Bronchial epithelial cell (primary cell): Measurements from ENCODE around the gene GAL3ST2. TPM values are rescaled to one million over a fixed set of nuclear protein-coding genes. Genes with fewer than 3 reads are reported as not detected.

Source experiments
- DNase-seq: peaks from one replicate; pipeline ENCODE4 v3.0.0-alpha.2; 2010; ENCODE audit warnings: low read depth
- FAIRE-seq: peaks from 2 replicates; lab custom pipeline; 2011; peaks lifted over from hg19 to GRCh38; lab: Jason Lieb, UNC
- H3K27me3 ChIP-seq: 2 replicates; pipeline ENCODE4 v1.5.1; 2011; ENCODE audit warnings: low read length; ENCODE audit not compliant: control insufficient read depth, insufficient read depth
- H3K36me3 ChIP-seq: 2 replicates; pipeline ENCODE4 v1.5.1; 2011; ENCODE audit warnings: low read length; ENCODE audit not compliant: control insufficient read depth, insufficient read depth
- H3K4me3 ChIP-seq: 2 replicates; pipeline ENCODE4 v1.5.1; 2011; ENCODE audit warnings: mild to moderate bottlenecking, low read depth, low read length, control low read depth
- total RNA-seq: library from RNA; depleted of rRNA; stranded (reverse); fragments of >200 nt; gene quantifications from 2 replicates; pipeline ENCODE4 v1.2.1, GENCODE V29; 2014
- TF ChIP-seq, protein P1 (sequence below): IDR thresholded peaks from 2 replicates; pipeline ENCODE4 v1.5.1; 2011; ENCODE audit warnings: mild to moderate bottlenecking, moderate library complexity, low read length, control low read depth, inconsistent platforms; ENCODE audit not compliant: insufficient read depth, severe bottlenecking

GAL3ST2 gene
- total RNA-seq, 1 donor from 2014 or later = not detected

DNA sequence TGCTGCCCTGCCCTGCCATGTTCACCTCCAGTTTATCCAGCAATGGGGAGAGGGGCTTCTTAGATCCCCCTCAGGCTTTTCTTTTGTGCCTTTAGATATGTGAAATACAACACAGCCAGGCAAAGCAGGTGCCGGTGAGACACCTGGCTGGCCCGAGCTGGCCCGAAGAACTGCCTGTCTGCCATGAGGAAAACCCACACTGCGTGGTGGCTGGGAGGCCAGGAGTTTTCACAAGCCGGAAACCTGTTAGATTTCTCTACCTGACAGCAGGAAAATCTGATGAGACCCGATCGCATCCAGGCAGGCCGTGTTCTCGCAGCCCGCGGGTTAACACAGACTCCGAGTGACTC, 5.7 kb upstream of the GAL3ST2 start:
- Histone ChIP-seq H3K4me3 (no peak overlapping the region), H3K36me3 (no peaks in the 10 kb centered on the region), H3K27me3 (no peaks in the 10 kb centered on the region)
- FAIRE-seq (no peak), DNase-seq (no peak)
- TF ChIP-seq, protein P1, sequence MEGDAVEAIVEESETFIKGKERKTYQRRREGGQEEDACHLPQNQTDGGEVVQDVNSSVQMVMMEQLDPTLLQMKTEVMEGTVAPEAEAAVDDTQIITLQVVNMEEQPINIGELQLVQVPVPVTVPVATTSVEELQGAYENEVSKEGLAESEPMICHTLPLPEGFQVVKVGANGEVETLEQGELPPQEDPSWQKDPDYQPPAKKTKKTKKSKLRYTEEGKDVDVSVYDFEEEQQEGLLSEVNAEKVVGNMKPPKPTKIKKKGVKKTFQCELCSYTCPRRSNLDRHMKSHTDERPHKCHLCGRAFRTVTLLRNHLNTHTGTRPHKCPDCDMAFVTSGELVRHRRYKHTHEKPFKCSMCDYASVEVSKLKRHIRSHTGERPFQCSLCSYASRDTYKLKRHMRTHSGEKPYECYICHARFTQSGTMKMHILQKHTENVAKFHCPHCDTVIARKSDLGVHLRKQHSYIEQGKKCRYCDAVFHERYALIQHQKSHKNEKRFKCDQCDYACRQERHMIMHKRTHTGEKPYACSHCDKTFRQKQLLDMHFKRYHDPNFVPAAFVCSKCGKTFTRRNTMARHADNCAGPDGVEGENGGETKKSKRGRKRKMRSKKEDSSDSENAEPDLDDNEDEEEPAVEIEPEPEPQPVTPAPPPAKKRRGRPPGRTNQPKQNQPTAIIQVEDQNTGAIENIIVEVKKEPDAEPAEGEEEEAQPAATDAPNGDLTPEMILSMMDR = no peak

DNA sequence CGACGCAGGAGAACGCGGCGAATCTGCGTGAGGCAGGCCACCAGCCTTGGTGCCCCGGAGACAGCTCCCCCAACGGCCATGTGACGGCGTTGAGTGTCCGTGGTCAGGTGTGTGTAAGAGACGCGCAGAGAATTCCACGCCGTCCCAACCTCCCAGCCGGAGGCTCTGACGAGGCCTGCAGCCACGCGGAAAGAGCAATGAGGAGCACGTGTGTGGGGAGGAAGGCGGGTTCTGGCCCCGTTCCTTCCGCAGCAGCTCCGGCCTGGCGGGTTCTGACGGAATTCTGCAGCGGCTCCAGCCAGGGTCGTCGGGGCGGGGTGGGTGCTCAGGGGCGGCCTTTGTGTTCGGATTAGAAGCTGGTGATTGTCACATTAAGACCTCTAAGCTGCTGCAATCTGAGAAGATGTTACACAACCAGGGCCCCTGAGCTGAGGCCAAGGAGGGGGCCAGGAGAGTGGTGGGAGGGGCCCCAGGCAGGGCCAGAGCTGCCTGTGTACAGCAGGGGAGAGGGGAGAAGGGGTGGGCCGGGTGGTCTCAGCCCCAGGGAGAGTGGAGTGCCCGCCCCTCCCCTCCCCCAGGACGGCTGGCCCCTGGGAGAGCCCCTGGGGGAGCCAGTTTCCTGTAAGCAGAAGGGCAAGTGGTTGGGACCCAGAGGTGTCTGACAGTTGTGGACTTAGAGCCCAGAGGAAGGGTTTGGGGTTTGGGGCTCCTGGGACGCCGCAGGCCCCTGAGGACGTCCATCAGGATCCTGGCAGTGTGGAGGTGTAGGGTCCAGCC, 5.1 kb upstream of the GAL3ST2 start:
- Histone ChIP-seq H3K4me3 (no peak overlapping the region), H3K36me3 (no peaks in the 10 kb centered on the region), H3K27me3 (no peaks in the 10 kb centered on the region)
- no peak for FAIRE-seq
- TF ChIP-seq, protein P1 = no peak
- no peak for DNase-seq

DNA sequence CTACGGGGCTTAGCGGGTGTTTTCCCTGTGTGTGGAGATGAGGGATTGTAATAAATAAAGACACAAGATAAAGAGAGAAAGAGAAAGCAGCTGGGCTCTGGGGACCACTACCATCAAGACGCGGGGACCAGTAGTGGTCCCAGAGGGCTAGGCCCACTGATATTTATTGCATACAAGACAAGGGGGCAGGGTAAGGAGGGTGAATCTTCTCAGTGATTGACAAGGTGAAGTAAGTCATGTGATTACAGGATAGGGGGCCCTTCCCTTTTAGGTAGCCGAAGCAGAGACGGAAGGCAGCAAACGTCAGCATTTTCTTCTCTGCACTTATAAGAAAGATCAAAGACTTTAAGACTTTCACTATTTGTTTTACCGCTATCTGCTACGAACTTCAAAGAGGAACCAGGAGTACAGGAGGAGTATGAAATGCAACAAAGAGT, 4.5 kb upstream of the GAL3ST2 start:
- no peak for FAIRE-seq
- Histone ChIP-seq H3K27me3 (no peaks in the 10 kb centered on the region), H3K36me3 (no peaks in the 10 kb centered on the region), H3K4me3 (no peak overlapping the region)
- TF ChIP-seq, protein P1 = no peak
- DNase-seq = no peak

DNA sequence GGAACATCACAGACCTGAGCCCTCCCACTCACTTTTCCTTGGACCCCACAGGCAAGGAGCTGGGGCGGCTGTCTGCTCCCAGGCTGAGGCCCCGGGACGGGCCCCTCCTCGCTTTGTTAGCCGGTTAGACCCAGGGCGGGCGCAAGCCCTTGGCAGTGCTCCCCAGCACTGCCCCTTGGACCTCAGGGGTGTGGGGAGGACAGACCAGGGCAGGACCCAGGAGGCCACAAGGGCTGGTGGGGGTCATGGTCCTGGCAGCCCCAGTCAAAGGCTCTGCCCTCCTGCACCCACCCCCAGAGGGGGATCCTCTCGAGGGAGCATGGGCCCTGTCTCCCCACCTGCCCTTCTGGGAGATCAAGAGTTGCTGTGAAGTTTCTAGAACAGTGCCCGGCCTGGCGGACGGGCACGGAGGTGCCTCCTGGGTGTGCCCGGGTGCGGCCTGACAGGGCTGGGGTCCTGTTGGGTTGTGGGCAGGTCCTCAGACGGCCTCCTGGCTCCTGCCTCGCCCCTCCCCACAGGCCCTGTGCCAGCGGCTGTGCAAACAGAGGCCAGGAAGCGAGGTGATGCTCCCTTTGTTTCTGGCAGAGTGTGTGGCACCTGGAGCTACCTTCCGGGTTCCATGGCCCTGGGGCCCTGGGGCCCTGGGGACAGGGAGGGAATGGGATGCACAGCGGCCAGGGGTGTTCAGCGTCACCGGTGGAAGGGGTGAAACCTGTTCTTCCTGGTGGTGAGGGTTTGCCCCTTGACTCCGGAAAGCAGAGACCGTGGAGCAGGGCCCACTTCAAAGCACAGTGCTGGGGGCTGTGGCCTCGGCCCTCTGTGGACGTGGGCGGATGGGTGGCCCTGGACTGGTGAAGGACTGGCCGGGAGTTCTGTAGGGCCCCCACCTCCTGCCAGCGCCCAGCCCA, 2.9 kb upstream of the GAL3ST2 start:
- H3K27me3 ChIP-seq = no peaks in the 10 kb centered on the region

DNA sequence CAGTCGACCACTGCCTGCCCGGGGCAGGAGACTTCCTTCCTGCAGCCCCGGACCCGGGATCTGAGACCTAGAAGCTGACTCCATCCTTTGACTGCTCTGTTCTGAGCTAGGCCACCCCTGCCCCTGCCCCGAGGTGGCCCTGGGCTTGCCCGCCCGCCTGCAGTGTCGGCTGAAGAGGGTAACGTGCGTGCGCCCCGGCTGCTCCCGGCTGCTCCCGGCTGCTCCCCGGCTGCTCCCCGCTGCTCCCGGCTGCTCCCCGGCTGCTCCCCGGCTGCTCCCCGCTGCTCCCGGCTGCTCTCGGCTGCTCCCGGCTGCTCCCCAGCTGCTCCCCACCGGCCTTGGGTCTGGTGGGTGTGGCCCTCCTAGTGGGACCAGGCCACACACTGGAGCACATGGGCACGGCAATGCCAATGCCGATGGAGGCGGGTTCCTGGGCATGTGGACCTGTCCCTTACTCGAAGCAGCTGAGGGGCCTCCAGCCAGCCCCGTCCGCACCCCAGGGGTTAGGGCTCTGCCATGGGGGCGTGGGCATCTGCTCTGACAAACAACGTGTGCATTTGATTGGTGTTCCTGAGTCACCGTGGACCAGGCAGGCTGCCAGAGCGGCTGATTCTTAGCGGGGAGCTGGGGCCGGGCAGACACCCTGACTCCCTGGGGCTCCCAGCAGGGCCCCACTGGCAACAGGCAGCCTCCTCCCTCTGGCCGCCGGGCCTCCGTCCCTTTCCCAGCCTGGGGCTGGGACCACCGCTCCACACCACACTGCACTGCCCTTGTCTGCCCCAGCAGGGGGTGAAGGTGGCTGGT, 2.0 kb upstream of the GAL3ST2 start:
- DNase-seq (peak; percentile 53), FAIRE-seq (no peak)
- Histone ChIP-seq H3K27me3 (no peaks in the 10 kb centered on the region), H3K36me3 (no peaks in the 10 kb centered on the region), H3K4me3 (no peak overlapping the region)
- TF ChIP-seq, protein P1 = no peak

More for the DNA sequence above, 2.9 kb upstream of the GAL3ST2 start:
- DNase-seq (no peak), FAIRE-seq (no peak)
- no peak overlapping the region for H3K4me3 ChIP-seq
- TF ChIP-seq, protein P1 = no peak
- no peaks in the 10 kb centered on the region for H3K36me3 ChIP-seq
